Astrocyte of the spinal cord (primary cell): ENCODE measurements around the gene HNRNPA1.
A peak's percentile ranks its signal among the peaks of the same experiment; 100 is the strongest.
"Not testable (repeated sequence)": the region's sequence is repeated elsewhere in the genome, so short reads cannot be mapped to it uniquely, and the experiment has no call there.

ENCODE experiments used
- DNase-seq: peaks from one replicate; pipeline ENCODE4 v3.0.0; 2011; ENCODE audit warnings: low read depth, low spot score
- H3K4me3 ChIP-seq: 2 replicates; pipeline ENCODE4 v1.5.1; 2011; ENCODE audit warnings: low read depth, mild to moderate bottlenecking, low read length, moderate library complexity
- CTCF ChIP-seq: IDR thresholded peaks from 2 replicates; pipeline ENCODE4 v1.5.1; 2012; ENCODE audit warnings: low read depth, mild to moderate bottlenecking, low read length, inconsistent platforms
- in situ Hi-C: cut with HindIII; loops from 2 replicates; pipeline ENCODE4 v1.10.0; 2017; ENCODE audit warnings: low sequenced_read_pairs

The HNRNPA1 gene

GRCh38 chr12:54272214-54272613, 8.3 kb upstream of the HNRNPA1 start:
- DNase-seq: no peak
- no peak for TF ChIP-seq CTCF
- no peak overlapping the region for H3K4me3 ChIP-seq
- in situ Hi-C loops: no loop called here

- H3K4me3 ChIP-seq: no peak overlapping the region
- in situ Hi-C loops: no loop called here
- no peak for TF ChIP-seq CTCF
- peak; percentile 31 for DNase-seq
Observed at GRCh38 chr12:54273981-54274380, 6.5 kb upstream of the HNRNPA1 start.

GRCh38 chr12:54276368-54276767, 4.2 kb upstream of the HNRNPA1 start:
- in situ Hi-C loops: no loop called here
- DNase-seq: no peak
- no peak overlapping the region for H3K4me3 ChIP-seq
- no peak for TF ChIP-seq CTCF

GRCh38 chr12:54277823-54278276, 2.7 kb upstream of the HNRNPA1 start:
- no peak for TF ChIP-seq CTCF
- DNase-seq: no peak
- in situ Hi-C loops: no loop called here
- H3K4me3 ChIP-seq: peak overlapping the region; percentile 97

GRCh38 chr12:54279227-54279631, 1.3 kb upstream of the HNRNPA1 start:
- DNase-seq: no peak
- no peak for TF ChIP-seq CTCF
- in situ Hi-C loops: no loop called here
- H3K4me3 ChIP-seq: peak overlapping the region; percentile 97

GRCh38 chr12:54279632-54280467, 676 bp upstream of the HNRNPA1 start, which contains the start of gene CBX5:
CBX5 (minus strand) TSS chr12:54280122; CDS start chr12:54257650, 22,472 bp downstream.
- no peak for TF ChIP-seq CTCF
- in situ Hi-C loops: no loop called here
- H3K4me3 ChIP-seq: peak within 1 kb of the TSS; percentile 97
- DNase-seq: peak; percentile 100

GRCh38 chr12:54281261-54281638, 724 bp downstream of the HNRNPA1 start:
- in situ Hi-C loops, DNase-seq: not testable (repeated sequence)
- peak overlapping the region; percentile 97 for H3K4me3 ChIP-seq

GRCh38 chr12:54281694-54282093, 1.2 kb downstream of the HNRNPA1 start:
- H3K4me3 ChIP-seq: peak overlapping the region; percentile 97
- in situ Hi-C loops, DNase-seq: not testable (repeated sequence)
